ENCODE measurements around the gene DNAH10. TPM values are rescaled to one million over a fixed set of nuclear protein-coding genes. Genes with fewer than 3 reads are reported as not detected.
A peak's percentile ranks its signal among the peaks of the same experiment; 100 is the strongest.

DNAH10 gene
- total RNA-seq, 1 donor from 2014 or later: under 0.01 TPM

GRCh38 chr12:123961585-123962345 lies 199.7 kb downstream of the DNAH10 start:
- FAIRE-seq: no peak
- no peak for DNase-seq (ENCODE audit: low read depth)
- TF ChIP-seq CTCF (IDR thresholded peaks at IDR 0.05; ENCODE audit: insufficient read depth, low read length, severe bottlenecking): no peak

GRCh38 chr12:123962513-123962912 lies 200.4 kb downstream of the DNAH10 start:
- DNase-seq (ENCODE audit: low read depth) (no peak), FAIRE-seq (no peak)
- no peak overlapping the region for H3K4me3 ChIP-seq (ENCODE audit: low read depth, low read length)
- no peak for TF ChIP-seq CTCF (IDR thresholded peaks at IDR 0.05; ENCODE audit: insufficient read depth, low read length, severe bottlenecking)
- H3K36me3 ChIP-seq (ENCODE audit: control insufficient read depth, insufficient read depth, low read length): no peaks in the 10 kb centered on the region
- H3K27me3 ChIP-seq (ENCODE audit: control insufficient read depth, insufficient read depth, low read length): no peaks in the 10 kb centered on the region

More at GRCh38 chr12:123961585-123962345, 199.7 kb downstream of the DNAH10 start:
- H3K4me3 ChIP-seq (ENCODE audit: low read depth, low read length): no peak overlapping the region
- no peaks in the 10 kb centered on the region for H3K27me3 ChIP-seq (ENCODE audit: control insufficient read depth, insufficient read depth, low read length)
- no peaks in the 10 kb centered on the region for H3K36me3 ChIP-seq (ENCODE audit: control insufficient read depth, insufficient read depth, low read length)

- no peak for FAIRE-seq
- TF ChIP-seq CTCF (IDR thresholded peaks at IDR 0.05; ENCODE audit: insufficient read depth, low read length, severe bottlenecking): no peak
Observed at GRCh38 chr12:123963821-123964220, 201.7 kb downstream of the DNAH10 start.

GRCh38 chr12:123965382-123965781 lies 203.3 kb downstream of the DNAH10 start:
- H3K4me3 ChIP-seq (ENCODE audit: low read depth, low read length): no peak overlapping the region
- H3K36me3 ChIP-seq (ENCODE audit: control insufficient read depth, insufficient read depth, low read length): no peaks in the 10 kb centered on the region
- no peak for TF ChIP-seq CTCF (IDR thresholded peaks at IDR 0.05; ENCODE audit: insufficient read depth, low read length, severe bottlenecking)
- FAIRE-seq: no peak
- no peak for DNase-seq (ENCODE audit: low read depth)
- no peaks in the 10 kb centered on the region for H3K27me3 ChIP-seq (ENCODE audit: control insufficient read depth, insufficient read depth, low read length)

More at GRCh38 chr12:123963821-123964220, 201.7 kb downstream of the DNAH10 start:
- Histone ChIP-seq H3K27me3 (ENCODE audit: control insufficient read depth, insufficient read depth, low read length) (no peaks in the 10 kb centered on the region), H3K4me3 (ENCODE audit: low read depth, low read length) (no peak overlapping the region), H3K36me3 (ENCODE audit: control insufficient read depth, insufficient read depth, low read length) (no peaks in the 10 kb centered on the region)
- no peak for DNase-seq (ENCODE audit: low read depth)

GRCh38 chr12:123966596-123966995 lies 204.5 kb downstream of the DNAH10 start:
- Histone ChIP-seq H3K36me3 (ENCODE audit: control insufficient read depth, insufficient read depth, low read length) (no peaks in the 10 kb centered on the region), H3K27me3 (ENCODE audit: control insufficient read depth, insufficient read depth, low read length) (no peaks in the 10 kb centered on the region), H3K4me3 (ENCODE audit: low read depth, low read length) (no peak overlapping the region)
- FAIRE-seq (peak; percentile 52), DNase-seq (ENCODE audit: low read depth) (no peak)
- TF ChIP-seq CTCF (IDR thresholded peaks at IDR 0.05; ENCODE audit: insufficient read depth, low read length, severe bottlenecking): no peak
